Tibial artery (tissue), 4 donors: ENCODE measurements around the gene TENM3.

Experiments used
- DNase-seq, 2 donors: peaks; one replicate each; pipeline ENCODE4 v3.0.0-alpha.2; 2019
- H3K27ac ChIP-seq, 2 donors: fragments of 200-600 bp; sonication (generic) in 1 of 2; 1 replicate in 1 of 2; 2 replicates in 1 of 2; pipeline ENCODE4 v1.5.1; 2018 to 2019; ENCODE audit warnings: mild to moderate bottlenecking in 1 of 2
- H3K27me3 ChIP-seq, 2 donors: fragments of 200-600 bp; sonication (generic) in 1 of 2; one replicate each; pipeline versions ENCODE4 v1.5.1 to v1.6.0; 2016 to 2019
- H3K36me3 ChIP-seq, 3 donors: fragments of 200-600 bp; sonication (generic) in 2 of 3; one replicate each; pipeline ENCODE4 v1.5.1; 2016 to 2019; ENCODE audit warnings: mild to moderate bottlenecking in 2 of 3
- H3K4me1 ChIP-seq, 4 donors: fragments of 200-600 bp; sonication (generic) in 2 of 4; 1 replicate in 3 of 4; 2 replicates in 1 of 4; pipeline ENCODE4 v1.5.1; 2016 to 2019
- H3K4me3 ChIP-seq, 2 donors: fragments of 200-600 bp; sonication (generic) in 1 of 2; 1 replicate in 1 of 2; 2 replicates in 1 of 2; pipeline ENCODE4 v1.5.1; 2018 to 2019; ENCODE audit warnings: mild to moderate bottlenecking in 2 of 2
- H3K9me3 ChIP-seq, 3 donors: fragments of 200-600 bp; sonication (generic) in 1 of 3; one replicate each; pipeline ENCODE4 v1.5.1; 2016 to 2019
- CTCF ChIP-seq, 2 experiments: fragments of 200-600 bp in 1 of 2; fragments of 450-650 bp in 1 of 2; IDR thresholded peaks; one replicate each; pipeline ENCODE4 v1.5.1; 2017 to 2019; ENCODE audit warnings: antibody characterized with exemption in 2 of 2, mild to moderate bottlenecking in 1 of 2, moderate library complexity in 1 of 2
- intact Hi-C: fragments of 100-400 bp; cut with DNase I; formaldehyde crosslinking; loops from one replicate; pipeline ENCODE4 v1.15.0; 2023; ENCODE audit warnings: low total_unique reads

TENM3 gene

GRCh38 chr4:182778222-182778982 lies 535.2 kb downstream of the TENM3 start:
- Histone ChIP-seq H3K27ac (no peak overlapping the region), H3K27me3 (no peaks in the 10 kb centered on the region), H3K36me3 (no peaks in the 10 kb centered on the region), H3K4me1 (no peaks in the 10 kb centered on the region), H3K9me3 (no peaks in the 10 kb centered on the region), H3K4me3 (no peak overlapping the region)
- DNase-seq = no peak
- TF ChIP-seq CTCF (IDR thresholded peaks at IDR 0.05) = no peak
- intact Hi-C loops = no loop called here

DNA sequence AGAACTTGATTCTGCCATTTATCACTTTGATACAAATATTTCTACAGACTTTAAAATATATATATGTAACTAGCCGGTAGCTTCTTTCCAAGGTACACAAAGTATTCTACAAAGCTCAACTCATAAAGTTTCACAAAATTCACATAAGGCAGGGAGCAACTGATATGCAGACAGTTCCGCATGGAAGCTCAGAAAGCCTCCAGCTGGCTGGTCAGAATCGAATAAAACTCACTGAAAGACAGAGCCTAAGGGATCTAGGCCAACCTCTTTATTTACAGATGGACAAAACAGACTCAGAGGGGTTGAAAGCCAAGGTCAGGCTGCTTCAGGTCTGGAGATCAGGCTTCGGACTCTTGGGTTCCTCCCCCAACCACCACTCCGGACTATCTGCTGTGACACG lies 543.8 kb downstream of the TENM3 start:
- intact Hi-C loops = no loop called here
- TF ChIP-seq CTCF (IDR thresholded peaks at IDR 0.05) = no peak
- no peak overlapping the region for H3K27ac ChIP-seq

GRCh38 chr4:182788201-182788600 lies 545.0 kb downstream of the TENM3 start:
- no peaks in the 10 kb centered on the region for H3K9me3 ChIP-seq
- H3K27me3 ChIP-seq = no peaks in the 10 kb centered on the region
- intact Hi-C loops = no loop called here
- TF ChIP-seq CTCF (IDR thresholded peaks at IDR 0.05) = no peak
- no peak overlapping the region for H3K4me3 ChIP-seq
- no peaks in the 10 kb centered on the region for H3K36me3 ChIP-seq
- H3K4me1 ChIP-seq = no peaks in the 10 kb centered on the region
- H3K27ac ChIP-seq = no peak overlapping the region
- no peak for DNase-seq

More for the DNA sequence above, 543.8 kb downstream of the TENM3 start:
- Histone ChIP-seq H3K27me3 (no peaks in the 10 kb centered on the region), H3K36me3 (no peaks in the 10 kb centered on the region), H3K9me3 (no peaks in the 10 kb centered on the region), H3K4me1 (no peaks in the 10 kb centered on the region), H3K4me3 (no peak overlapping the region)
- no peak for DNase-seq

- no peak for TF ChIP-seq CTCF (IDR thresholded peaks at IDR 0.05)
- Histone ChIP-seq H3K27me3 (no peaks in the 10 kb centered on the region), H3K4me3 (no peak overlapping the region), H3K4me1 (no peaks in the 10 kb centered on the region), H3K27ac (no peak overlapping the region), H3K9me3 (no peaks in the 10 kb centered on the region), H3K36me3 (no peaks in the 10 kb centered on the region)
- intact Hi-C loops = no loop called here
- no peak for DNase-seq
These were observed 546.3 kb downstream of the TENM3 start for GRCh38 chr4:182789529-182789928.

DNA sequence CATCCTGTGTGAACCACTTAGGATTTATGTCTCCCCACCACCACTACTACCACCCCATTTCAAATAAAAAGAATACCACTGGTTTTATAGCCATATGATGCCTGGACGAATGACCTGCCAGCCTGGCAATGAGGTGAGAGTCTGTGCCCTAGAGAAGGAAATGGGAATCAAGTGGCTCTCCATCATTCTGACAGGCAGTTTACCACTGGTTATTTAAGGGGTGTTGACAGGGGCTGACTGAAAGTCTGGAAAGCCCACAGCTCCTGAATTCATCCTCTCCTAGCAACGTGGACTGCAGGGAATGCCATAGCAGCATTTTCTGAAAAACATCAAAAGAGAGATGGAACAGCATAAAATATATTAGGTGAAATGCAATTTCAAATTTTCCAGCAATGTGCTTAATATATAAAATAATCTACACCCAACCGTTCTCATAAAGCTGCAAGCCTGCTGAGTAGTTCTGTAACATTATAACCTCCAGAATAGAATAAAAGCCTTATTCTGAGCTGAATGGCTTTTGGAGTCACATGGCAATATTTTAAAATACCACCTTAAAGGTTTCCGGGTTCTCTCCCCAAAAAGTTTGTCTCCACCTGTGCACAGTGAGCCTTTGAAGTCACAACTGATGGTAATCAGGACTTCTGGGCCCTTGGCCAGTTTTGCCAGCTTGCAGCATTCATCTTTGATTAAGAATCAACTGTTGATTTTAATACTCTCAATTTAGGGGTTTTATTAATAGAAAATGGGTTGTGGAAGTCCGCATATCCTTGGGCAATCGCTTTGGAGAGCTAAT lies 552.4 kb downstream of the TENM3 start:
- no peak overlapping the region for H3K4me3 ChIP-seq
- H3K9me3 ChIP-seq = no peaks in the 10 kb centered on the region
- DNase-seq = no peak
- H3K36me3 ChIP-seq = no peaks in the 10 kb centered on the region
- H3K4me1 ChIP-seq = no peaks in the 10 kb centered on the region
- no peak overlapping the region for H3K27ac ChIP-seq
- peaks cover 0 to 4% of the 10 kb centered on the region in 2 donors for H3K27me3 ChIP-seq
- intact Hi-C loops = no loop called here
- no peak for TF ChIP-seq CTCF (IDR thresholded peaks at IDR 0.05)
